Endothelial cell of umbilical vein (primary cell): ENCODE data around the gene ATG5. TPM values are rescaled to one million over a fixed set of nuclear protein-coding genes. Genes with fewer than 3 reads are reported as not detected.

Source experiments
- BruUV-seq: library from RNA; stranded (reverse); fragments of 400-500 nt; replicated peaks from 2 replicates; lab custom pipeline; 2021; lab: Mats Ljungman, UMichigan
- CTCF ChIA-PET: fragments of 300-600, 350-600 bp; sonication (Branson Sonifier 250); formaldehyde crosslinking; loops from one replicate; lab custom pipeline; 2021; ENCODE audit warnings: antibody characterized with exemption, inconsistent platforms; lab: Charles Lee
- POLR2A ChIA-PET: fragments of 300-600, 350-600 bp; sonication (Branson Sonifier 250); formaldehyde crosslinking; loops from one replicate; lab custom pipeline; 2021; ENCODE audit warnings: antibody characterized with exemption, inconsistent platforms; lab: Charles Lee
- DNase-seq: peaks from one replicate; pipeline ENCODE4 v3.0.0-alpha.2; 2011; ENCODE audit warnings: low read depth, low spot score
- FAIRE-seq: peaks from 2 replicates; lab custom pipeline; 2011; peaks lifted over from hg19 to GRCh38; lab: Jason Lieb, UNC
- H2AFZ ChIP-seq: 2 replicates; pipeline ENCODE4 v1.6.0; 2012; ENCODE audit warnings: low read depth, low read length, control low read depth, inconsistent platforms
- H3K27ac ChIP-seq: 2 replicates; pipeline ENCODE4 v1.5.1; 2011; ENCODE audit warnings: low read depth, mild to moderate bottlenecking, control low read depth, low read length, moderate library complexity; ENCODE audit not compliant: insufficient read depth
- H3K27me3 ChIP-seq, 2 experiments: 2 replicates each; pipeline versions ENCODE4 v1.6.0 to v1.6.1; 2011; ENCODE audit warnings: low read length in 2 of 2, mixed read lengths in 1 of 2; ENCODE audit not compliant: control insufficient read depth in 2 of 2, insufficient read depth in 2 of 2
- H3K36me3 ChIP-seq, 2 experiments: 2 replicates in 1 of 2; 3 replicates in 1 of 2; pipeline ENCODE4 v1.5.1; 2011; ENCODE audit warnings: low read length in 2 of 2, mild to moderate bottlenecking in 1 of 2, moderate library complexity in 1 of 2; ENCODE audit not compliant: control insufficient read depth in 2 of 2, insufficient read depth in 2 of 2; ENCODE audit errors: extremely low read depth in 1 of 2
- H3K4me1 ChIP-seq: 3 replicates; pipeline ENCODE4 v1.5.1; 2011; ENCODE audit warnings: mild to moderate bottlenecking, low read length; ENCODE audit not compliant: control insufficient read depth, insufficient read depth; ENCODE audit errors: extremely low read depth
- H3K4me2 ChIP-seq: 2 replicates; pipeline ENCODE4 v1.6.1; 2011; ENCODE audit warnings: low read length, control low read depth, mixed read lengths; ENCODE audit not compliant: insufficient read depth
- H3K4me3 ChIP-seq, 3 experiments: fragments of 200-600 bp in 1 of 3; sonication (generic), shearing (Covaris generic) in 1 of 3; replicated peaks in 1 of 3; 2 replicates each; pipeline ENCODE4 v1.5.1; 2011 to 2016; ENCODE audit warnings: control low read depth in 3 of 3, low read length in 3 of 3, mild to moderate bottlenecking in 2 of 3, inconsistent platforms in 1 of 3, low read depth in 1 of 3, moderate library complexity in 1 of 3; ENCODE audit not compliant: insufficient read depth in 1 of 3
- H3K79me2 ChIP-seq: 2 replicates; pipeline ENCODE4 v1.6.0; 2012; ENCODE audit warnings: low read length, inconsistent platforms; ENCODE audit not compliant: control insufficient read depth, insufficient read depth
- H3K9ac ChIP-seq: replicated peaks from 2 replicates; pipeline ENCODE3; 2011; ENCODE audit warnings: low read length, control low read depth; ENCODE audit not compliant: insufficient read depth; ENCODE audit errors: extremely low read depth
- H3K9me1 ChIP-seq: replicated peaks from 3 replicates; pipeline ENCODE4 v1.6.0; 2011; ENCODE audit warnings: mild to moderate bottlenecking, low read length; ENCODE audit not compliant: control insufficient read depth, insufficient read depth; ENCODE audit errors: extremely low read depth
- H3K9me3 ChIP-seq: replicated peaks from 2 replicates; pipeline ENCODE4 v1.5.1; 2012; ENCODE audit warnings: low read length, inconsistent platforms; ENCODE audit not compliant: control insufficient read depth, insufficient read depth
- H4K20me1 ChIP-seq: replicated peaks from 2 replicates; pipeline ENCODE3; 2011; ENCODE audit warnings: mild to moderate bottlenecking, low read length; ENCODE audit not compliant: control insufficient read depth, insufficient read depth; ENCODE audit errors: extremely low read depth
- FOS ChIP-seq: IDR thresholded peaks from 2 replicates; pipeline ENCODE4 v1.6.1; 2011; ENCODE audit warnings: mild to moderate bottlenecking, low read length, moderate library complexity, borderline replicate concordance; ENCODE audit not compliant: insufficient read depth
- POLR2AphosphoS5 ChIP-seq: IDR thresholded peaks from 2 replicates; pipeline ENCODE4 v1.6.1; 2012; ENCODE audit warnings: low read depth, mild to moderate bottlenecking, control low read depth, low read length, moderate library complexity; ENCODE audit not compliant: insufficient read depth
- dilution Hi-C: fragments of 300-500 bp; cut with MboI; formaldehyde crosslinking; loops from one replicate; pipeline ENCODE4 v1.15.0; 2019; ENCODE audit warnings: low sequenced_read_pairs; ENCODE audit not compliant: extremely low pct_ligation_motif_present
- intact Hi-C: fragments of 100-400 bp; cut with micrococcal nuclease; formaldehyde crosslinking; loops from one replicate; pipeline ENCODE4 v1.10.0; 2022
- polyA plus RNA-seq, 4 experiments: library from polyadenylated mRNA; depleted of rRNA in 3 of 4; stranded (reverse) in 3 of 4; unstranded in 1 of 4; fragments of >200 nt; gene quantifications; 2 replicates each; pipeline versions ENCODE4 v1.2.1 to v1.2.3, GENCODE V29; 2011 to 2012; ENCODE audit warnings: missing spikeins in 1 of 4
- total RNA-seq: library from RNA; stranded (reverse); gene quantifications from 2 replicates; pipeline ENCODE4 v1.2.3, GENCODE V29; 2021
- TF ChIP-seq, protein P1 (sequence below), 2 donors: IDR thresholded peaks; 1 replicate in 1 of 2; 2 replicates in 1 of 2; pipeline ENCODE4 v1.5.1; 2011; ENCODE audit warnings: low read length in 2 of 2, mild to moderate bottlenecking in 2 of 2, moderate library complexity in 2 of 2, control low read depth in 1 of 2, inconsistent platforms in 1 of 2, low read depth in 1 of 2; ENCODE audit not compliant: insufficient read depth in 1 of 2; ENCODE audit errors: extremely low read depth in 1 of 2

The ATG5 gene
- total and polyA plus RNA-seq, 2 donors (not counting 3 experiments of a cell fraction or from before 2014, with no cell fraction given) = 14.1 to 32.8 TPM

DNA sequence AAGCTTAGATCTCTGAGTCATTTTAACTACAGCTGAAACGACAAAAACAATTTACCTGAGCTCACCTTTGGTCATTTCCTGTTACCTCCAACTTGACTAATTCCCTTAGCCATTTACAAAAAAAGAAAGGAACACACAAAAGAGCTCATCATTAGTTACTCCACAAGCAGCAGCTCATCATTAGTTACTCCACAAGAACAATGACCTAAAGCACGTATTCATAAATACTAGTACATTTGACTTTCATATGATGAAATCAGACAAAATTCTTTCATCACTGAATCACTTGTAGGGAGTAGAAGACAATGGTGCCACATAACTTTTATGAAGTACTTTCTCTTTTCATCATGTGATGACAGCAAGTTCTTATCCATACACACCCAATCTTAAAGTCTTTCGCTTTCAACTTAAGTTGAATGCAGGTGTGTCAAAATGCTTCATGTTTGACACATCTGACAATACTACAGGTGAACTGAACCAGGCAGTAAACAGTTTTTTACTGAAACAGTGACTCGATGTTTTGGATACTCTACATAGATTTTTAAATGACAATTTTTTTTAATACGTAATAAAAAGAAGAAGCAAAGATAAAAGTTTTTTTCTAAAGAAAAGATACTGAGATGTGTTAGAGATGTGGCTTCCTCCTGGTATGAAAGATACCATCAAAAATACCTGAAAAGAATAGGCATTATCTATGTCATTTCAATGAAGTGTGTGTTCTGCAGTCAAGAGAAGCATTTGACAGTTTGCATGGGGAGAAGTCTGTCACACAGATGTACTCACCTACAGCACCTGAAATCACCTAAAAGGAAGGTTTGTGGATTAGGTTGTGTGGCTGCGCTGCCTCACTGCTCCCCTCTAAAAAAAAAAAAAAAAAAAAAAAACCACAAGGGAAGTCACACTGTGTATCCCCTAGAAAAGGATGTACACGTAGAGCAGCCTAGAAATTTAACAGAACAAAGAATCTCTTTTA, 130.3 kb downstream of the ATG5 start:
- ChIA-PET CTCF (interaction anchor here (1.0 kb wide), 1 partner anchor 20 kb away, joined by 3 read pairs; no protein-coding TSS in a partner anchor), POLR2A (no interaction called here)
- H4K20me1 ChIP-seq = no peaks in the 10 kb centered on the region
- no peaks in the 10 kb centered on the region for H3K9me1 ChIP-seq
- TF ChIP-seq POLR2AphosphoS5 (no peak), FOS (no peak)
- TF ChIP-seq, protein P1, sequence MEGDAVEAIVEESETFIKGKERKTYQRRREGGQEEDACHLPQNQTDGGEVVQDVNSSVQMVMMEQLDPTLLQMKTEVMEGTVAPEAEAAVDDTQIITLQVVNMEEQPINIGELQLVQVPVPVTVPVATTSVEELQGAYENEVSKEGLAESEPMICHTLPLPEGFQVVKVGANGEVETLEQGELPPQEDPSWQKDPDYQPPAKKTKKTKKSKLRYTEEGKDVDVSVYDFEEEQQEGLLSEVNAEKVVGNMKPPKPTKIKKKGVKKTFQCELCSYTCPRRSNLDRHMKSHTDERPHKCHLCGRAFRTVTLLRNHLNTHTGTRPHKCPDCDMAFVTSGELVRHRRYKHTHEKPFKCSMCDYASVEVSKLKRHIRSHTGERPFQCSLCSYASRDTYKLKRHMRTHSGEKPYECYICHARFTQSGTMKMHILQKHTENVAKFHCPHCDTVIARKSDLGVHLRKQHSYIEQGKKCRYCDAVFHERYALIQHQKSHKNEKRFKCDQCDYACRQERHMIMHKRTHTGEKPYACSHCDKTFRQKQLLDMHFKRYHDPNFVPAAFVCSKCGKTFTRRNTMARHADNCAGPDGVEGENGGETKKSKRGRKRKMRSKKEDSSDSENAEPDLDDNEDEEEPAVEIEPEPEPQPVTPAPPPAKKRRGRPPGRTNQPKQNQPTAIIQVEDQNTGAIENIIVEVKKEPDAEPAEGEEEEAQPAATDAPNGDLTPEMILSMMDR (IDR thresholded peaks at IDR 0.05; ENCODE audit: extremely low read depth in 1 of 2, insufficient read depth in 1 of 2, low read depth in 1 of 2, low read length in 2 of 2) = no peak
- intact Hi-C loops = loop anchor here (10.0 kb wide), 1 partner anchor 200 kb away; no protein-coding TSS in a partner anchor
- H3K79me2 ChIP-seq = no peaks in the 10 kb centered on the region
- H3K4me1 ChIP-seq = no peaks in the 10 kb centered on the region
- no peak overlapping the region for H2AFZ ChIP-seq
- H3K9me3 ChIP-seq = no peaks in the 10 kb centered on the region
- dilution Hi-C loops = no loop called here
- H3K9ac ChIP-seq = no peak overlapping the region
- no peaks in the 10 kb centered on the region for H3K27me3 ChIP-seq
- FAIRE-seq = no peak
- peaks cover 0 to 2% of the 10 kb centered on the region in 2 experiments for H3K36me3 ChIP-seq
- no TSS peak for BruUV-seq
- H3K4me2 ChIP-seq = no peak overlapping the region
- no peak overlapping the region for H3K27ac ChIP-seq
- no peak overlapping the region for H3K4me3 ChIP-seq
- DNase-seq = no peak
